Renal pelvis (tissue), 4 donors: ENCODE measurements around the gene LIG3. TPM values are rescaled to one million over a fixed set of nuclear protein-coding genes. Genes with fewer than 3 reads are reported as not detected.
"Not testable (repeated sequence)": the region's sequence is repeated elsewhere in the genome, so short reads cannot be mapped to it uniquely, and the experiment has no call there.

Source experiments
- DNase-seq: peaks from one replicate; pipeline ENCODE4 v3.0.0-alpha.2; 2013
- polyA plus RNA-seq, 3 donors: library from polyadenylated mRNA; unstranded; fragments of 120-200 nt; gene quantifications; one replicate each; pipeline ENCODE4 v1.2.1, GENCODE V29; 2013; ENCODE audit not compliant: insufficient read length in 3 of 3

Gene LIG3
- polyA plus RNA-seq, 3 donors: 34.0 to 51.6 (median 42.5) TPM

GRCh38 chr17:35028531-35029262 is 48.4 kb downstream of the LIG3 start:
- no peak for DNase-seq

GRCh38 chr17:35030780-35031179 is 50.5 kb downstream of the LIG3 start:
- no peak for DNase-seq

GRCh38 chr17:35038453-35038852 is 58.1 kb downstream of the LIG3 start:
- no peak for DNase-seq

GRCh38 chr17:35041390-35041789 is 61.1 kb downstream of the LIG3 start:
- DNase-seq: no peak

- no peak for DNase-seq
Measured at GRCh38 chr17:35044181-35044580, 63.9 kb downstream of the LIG3 start.

GRCh38 chr17:35045458-35045979 is 65.2 kb downstream of the LIG3 start:
- DNase-seq: not testable (repeated sequence)

- DNase-seq: no peak
Measured at GRCh38 chr17:35046245-35046644, 65.9 kb downstream of the LIG3 start.

GRCh38 chr17:35046740-35047283 is 66.5 kb downstream of the LIG3 start:
- DNase-seq: no peak

GRCh38 chr17:35048685-35049379 is 68.5 kb downstream of the LIG3 start:
- DNase-seq: no peak

- no peak for DNase-seq
Measured at GRCh38 chr17:35050170-35050569, 69.9 kb downstream of the LIG3 start.

GRCh38 chr17:35051183-35051578 is 70.9 kb downstream of the LIG3 start:
- DNase-seq: no peak

GRCh38 chr17:35051579-35052240 is 71.4 kb downstream of the LIG3 start:
- DNase-seq: no peak

GRCh38 chr17:35052241-35052610 is 71.9 kb downstream of the LIG3 start:
- DNase-seq: no peak

GRCh38 chr17:35052780-35053179 is 72.5 kb downstream of the LIG3 start:
- DNase-seq: no peak

GRCh38 chr17:35053204-35053603 is 72.9 kb downstream of the LIG3 start:
- no peak for DNase-seq

- DNase-seq: no peak
Measured at GRCh38 chr17:35056013-35056412, 75.7 kb downstream of the LIG3 start.

- no peak for DNase-seq
Measured at GRCh38 chr17:35057332-35057915, 77.1 kb downstream of the LIG3 start.

Other genes with a start within 250 kb of the LIG3 start
- 1 to 10 TPM; 4.6 to 5.2 (median 5.2) TPM for gene CCT6B, start 19.1 kb upstream of the LIG3 start, polyA plus RNA-seq
- 10 to 100 TPM; 22.5 to 25.1 (median 23.1) TPM for gene ZNF830, start 19.0 kb upstream of the LIG3 start, polyA plus RNA-seq
- gene RFFL, start 83.2 kb downstream of the LIG3 start, polyA plus RNA-seq: 10 to 100 TPM; 21.7 to 25.7 (median 24.7) TPM
- 10 to 100 TPM; 11.9 to 15.7 (median 15.2) TPM for gene RAD51D, start 139.3 kb downstream of the LIG3 start, polyA plus RNA-seq
- under 1 TPM; 0.11 to 0.32 (median 0.25) TPM for gene FNDC8, start 141.1 kb downstream of the LIG3 start, polyA plus RNA-seq
- gene NLE1, start 161.8 kb downstream of the LIG3 start, polyA plus RNA-seq: 10 to 100 TPM; 16.7 to 19.8 (median 18.5) TPM
- under 1 TPM; 0.09 to 0.23 (median 0.16) TPM for gene UNC45B, start 167.3 kb downstream of the LIG3 start, polyA plus RNA-seq
- gene SLC35G3, start 213.9 kb downstream of the LIG3 start, polyA plus RNA-seq: not detected